ENCODE data around the gene PDE8A. TPM values are rescaled to one million over a fixed set of nuclear protein-coding genes. Genes with fewer than 3 reads are reported as not detected.

The PDE8A gene
- total RNA-seq, 6 experiments from 2014 or later: 32.7 to 40.5 (median 37.4) TPM

DNA sequence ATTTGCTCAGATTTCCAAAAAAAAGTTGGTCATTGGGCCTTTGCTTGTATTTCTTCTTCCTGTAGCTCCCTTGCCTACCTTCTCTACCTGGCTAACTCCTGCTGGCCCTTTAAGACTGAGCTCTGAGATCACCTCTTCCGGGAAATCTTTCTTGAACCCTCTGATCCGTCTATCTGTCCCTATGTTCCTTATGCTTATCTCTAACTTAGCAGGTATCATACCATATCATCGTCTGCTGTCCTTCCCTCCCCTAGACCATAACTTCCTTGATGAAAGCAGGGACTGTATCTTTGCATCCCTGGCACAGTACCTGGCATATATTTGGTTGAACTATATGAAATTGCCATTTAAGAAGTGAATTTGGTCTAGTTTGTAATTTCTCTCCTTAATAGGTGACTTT lies 42.3 kb downstream of the PDE8A start:
- Histone ChIP-seq H3K27ac (peak overlapping the region; percentile 74 to 94 (median 82)), H3K4me3 (no peak overlapping the region), H3K4me1 (peaks cover 0 to 68% (median 31%) of the 10 kb centered on the region in 4 donors), H3K27me3 (no peaks in the 10 kb centered on the region), H3K9me3 (no peaks in the 10 kb centered on the region), H3K36me3 (no peaks in the 10 kb centered on the region)
- DNase-seq (no peak), ATAC-seq (no peak)
- intact Hi-C loops (cut with DNase I): no loop called here
- no peak for TF ChIP-seq POLR2A (IDR thresholded peaks at IDR 0.05)
- TF ChIP-seq, protein P1, sequence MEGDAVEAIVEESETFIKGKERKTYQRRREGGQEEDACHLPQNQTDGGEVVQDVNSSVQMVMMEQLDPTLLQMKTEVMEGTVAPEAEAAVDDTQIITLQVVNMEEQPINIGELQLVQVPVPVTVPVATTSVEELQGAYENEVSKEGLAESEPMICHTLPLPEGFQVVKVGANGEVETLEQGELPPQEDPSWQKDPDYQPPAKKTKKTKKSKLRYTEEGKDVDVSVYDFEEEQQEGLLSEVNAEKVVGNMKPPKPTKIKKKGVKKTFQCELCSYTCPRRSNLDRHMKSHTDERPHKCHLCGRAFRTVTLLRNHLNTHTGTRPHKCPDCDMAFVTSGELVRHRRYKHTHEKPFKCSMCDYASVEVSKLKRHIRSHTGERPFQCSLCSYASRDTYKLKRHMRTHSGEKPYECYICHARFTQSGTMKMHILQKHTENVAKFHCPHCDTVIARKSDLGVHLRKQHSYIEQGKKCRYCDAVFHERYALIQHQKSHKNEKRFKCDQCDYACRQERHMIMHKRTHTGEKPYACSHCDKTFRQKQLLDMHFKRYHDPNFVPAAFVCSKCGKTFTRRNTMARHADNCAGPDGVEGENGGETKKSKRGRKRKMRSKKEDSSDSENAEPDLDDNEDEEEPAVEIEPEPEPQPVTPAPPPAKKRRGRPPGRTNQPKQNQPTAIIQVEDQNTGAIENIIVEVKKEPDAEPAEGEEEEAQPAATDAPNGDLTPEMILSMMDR (IDR thresholded peaks at IDR 0.05): no peak
- WGBS (ENCODE audit: insufficient coverage, low coverage, low lambda C conversion rate, missing lambda C conversion rate): 54% methylated on average over 3 of the region's 3 CpGs

DNA sequence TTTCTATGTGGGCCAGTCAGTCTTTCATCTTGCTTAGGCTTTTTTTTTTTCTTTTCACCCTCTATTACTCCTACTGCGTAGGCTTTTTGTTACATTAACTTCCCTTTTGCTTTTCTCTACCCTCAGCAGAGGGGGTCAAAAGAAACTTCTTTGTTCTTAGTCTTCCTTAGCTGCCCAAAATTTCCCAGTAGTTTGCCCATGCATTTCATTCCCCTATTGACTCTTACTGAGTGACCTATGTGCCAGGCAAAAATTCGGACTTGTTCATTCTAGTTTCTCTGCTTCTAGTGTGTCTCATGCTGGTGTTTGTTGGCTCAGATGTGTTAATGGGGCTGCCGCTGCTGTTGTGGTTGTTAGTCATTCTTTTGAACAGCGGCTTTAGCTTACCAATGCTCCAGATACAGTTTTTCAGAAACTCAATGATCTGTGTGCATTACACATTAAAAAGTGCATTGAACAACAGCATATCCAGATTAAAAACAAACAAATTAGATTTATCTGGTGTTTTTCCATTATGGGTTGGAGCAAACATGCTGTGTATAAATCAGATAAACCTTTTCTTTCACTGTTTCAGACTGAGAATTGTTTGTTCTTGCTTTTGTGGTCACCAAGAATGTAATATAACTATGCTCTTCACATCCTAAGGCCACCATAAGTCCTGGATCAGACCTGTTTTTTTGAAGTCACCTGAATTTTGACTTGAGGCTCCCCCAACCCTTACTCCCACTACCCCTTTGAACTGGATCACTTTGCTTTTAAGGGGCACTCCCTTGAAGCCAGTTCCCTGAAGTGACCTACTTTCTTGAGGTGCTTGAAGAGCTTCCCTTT lies 43.1 kb downstream of the PDE8A start:
- intact Hi-C loops (cut with DNase I): no loop called here
- H3K36me3 ChIP-seq: no peaks in the 10 kb centered on the region
- H3K9me3 ChIP-seq: no peaks in the 10 kb centered on the region
- no peaks in the 10 kb centered on the region for H3K27me3 ChIP-seq
- H3K4me3 ChIP-seq: no peak overlapping the region
- H3K27ac ChIP-seq: peak overlapping the region; percentile 74 to 94 (median 82)
- no peak for DNase-seq
- peak; percentile 49 to 66 (median 52) for ATAC-seq
- 33% methylated on average over 4 of the region's 4 CpGs for WGBS (ENCODE audit: insufficient coverage, low coverage, low lambda C conversion rate, missing lambda C conversion rate)
- peaks cover 0 to 76% (median 35%) of the 10 kb centered on the region in 4 donors for H3K4me1 ChIP-seq
- TF ChIP-seq, protein P1 (IDR thresholded peaks at IDR 0.05): no peak
- TF ChIP-seq POLR2A (IDR thresholded peaks at IDR 0.05): no peak

DNA sequence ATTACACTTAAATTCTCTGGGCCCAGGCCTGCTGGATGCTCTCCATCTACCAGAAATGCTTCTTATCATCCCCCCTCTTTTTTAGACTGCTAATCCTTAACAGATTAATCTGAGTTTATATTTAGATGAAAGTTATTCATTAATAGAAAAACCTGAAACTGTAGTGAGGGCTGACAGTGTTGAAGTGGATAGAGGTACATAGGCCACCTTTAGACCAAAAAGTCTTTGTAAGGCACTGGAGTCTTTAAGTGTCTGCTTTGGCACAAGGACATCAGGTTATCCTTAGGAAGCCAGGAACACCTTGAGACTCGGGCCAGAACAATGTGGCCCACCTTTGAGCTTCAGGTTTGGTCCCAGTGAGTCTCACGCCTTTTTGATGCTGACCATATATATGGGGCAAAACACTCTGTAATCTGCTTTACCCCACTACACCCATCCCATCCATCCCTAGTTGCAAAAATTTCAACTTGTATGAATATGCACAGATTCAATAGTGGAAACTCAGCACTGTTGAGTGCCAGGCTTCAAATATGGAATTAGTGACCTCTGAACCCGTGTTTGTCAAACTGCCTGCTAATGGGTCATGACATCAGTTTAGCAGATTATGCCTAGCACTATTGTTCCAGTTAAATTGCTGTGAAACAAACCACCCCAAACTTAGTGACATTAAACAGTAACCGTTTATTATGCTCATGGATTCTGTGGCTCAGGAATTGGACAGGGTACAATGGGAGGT lies 44.0 kb downstream of the PDE8A start:
- Histone ChIP-seq H3K36me3 (no peaks in the 10 kb centered on the region), H3K9me3 (no peaks in the 10 kb centered on the region), H3K27me3 (no peaks in the 10 kb centered on the region), H3K4me1 (peaks cover 0 to 78% (median 35%) of the 10 kb centered on the region in 4 donors), H3K27ac (peak overlapping the region; percentile 74 to 94 (median 82)), H3K4me3 (peak overlapping the region in 1 of 3 donors; percentile 35)
- intact Hi-C loops (cut with DNase I): no loop called here
- WGBS (ENCODE audit: insufficient coverage, low coverage, low lambda C conversion rate, missing lambda C conversion rate): 16% methylated on average over 2 of the region's 4 CpGs
- ATAC-seq: peak; percentile 71 to 82 (median 78)
- TF ChIP-seq, protein P1 (IDR thresholded peaks at IDR 0.05): no peak
- no peak for TF ChIP-seq POLR2A (IDR thresholded peaks at IDR 0.05)
- DNase-seq: peak in 1 of 3 donors; percentile 57

- peak in 1 of 3 donors; percentile 55 for DNase-seq
These were observed 44.8 kb downstream of the PDE8A start for GRCh38 chr15:85026304-85027032.

More at GRCh38 chr15:85026304-85027032, 44.8 kb downstream of the PDE8A start:
- H3K27me3 ChIP-seq: no peaks in the 10 kb centered on the region
- WGBS (ENCODE audit: insufficient coverage, low coverage, low lambda C conversion rate, missing lambda C conversion rate): 12% methylated on average over 2 of the region's 2 CpGs
- H3K36me3 ChIP-seq: no peaks in the 10 kb centered on the region
- peak overlapping the region; percentile 74 to 94 (median 82) for H3K27ac ChIP-seq
- TF ChIP-seq, protein P1 (IDR thresholded peaks at IDR 0.05): no peak
- TF ChIP-seq POLR2A (IDR thresholded peaks at IDR 0.05): no peak
- ATAC-seq: peak in 2 of 4 donors; percentile 5 to 32
- H3K9me3 ChIP-seq: no peaks in the 10 kb centered on the region
- intact Hi-C loops (cut with DNase I): no loop called here
- no peak overlapping the region for H3K4me3 ChIP-seq
- H3K4me1 ChIP-seq: peaks cover 0 to 85% (median 34%) of the 10 kb centered on the region in 4 donors

Measured in right lobe of liver (tissue), 6 donors.